Skeletal muscle satellite cell (primary cell): Measurements from ENCODE around the gene OST4.

Experiments used
- H3K27me3 ChIP-seq: 2 replicates; pipeline ENCODE4 v1.7.0; 2013; ENCODE audit warnings: low read length; ENCODE audit not compliant: control insufficient read depth, insufficient read depth
- H3K36me3 ChIP-seq: 2 replicates; pipeline ENCODE4 v1.7.0; 2013; ENCODE audit warnings: mild to moderate bottlenecking, control low read depth, low read length; ENCODE audit not compliant: insufficient read depth
- H3K4me1 ChIP-seq: 2 replicates; pipeline ENCODE4 v1.7.0; 2013; ENCODE audit warnings: low read length; ENCODE audit not compliant: control insufficient read depth, insufficient read depth
- H3K4me2 ChIP-seq: 2 replicates; pipeline ENCODE4 v1.7.0; 2013; ENCODE audit warnings: mild to moderate bottlenecking, low read length
- H3K4me3 ChIP-seq: 2 replicates; pipeline ENCODE4 v1.7.0; 2013; ENCODE audit warnings: low read length
- H3K9ac ChIP-seq: 2 replicates; pipeline ENCODE4 v1.7.0; 2013; ENCODE audit warnings: mild to moderate bottlenecking, low read depth, low read length, moderate library complexity
- H3K9me3 ChIP-seq: replicated peaks from 2 replicates; pipeline ENCODE4 v1.7.0; 2013; ENCODE audit warnings: mild to moderate bottlenecking, control low read depth, low read length

Gene OST4

DNA sequence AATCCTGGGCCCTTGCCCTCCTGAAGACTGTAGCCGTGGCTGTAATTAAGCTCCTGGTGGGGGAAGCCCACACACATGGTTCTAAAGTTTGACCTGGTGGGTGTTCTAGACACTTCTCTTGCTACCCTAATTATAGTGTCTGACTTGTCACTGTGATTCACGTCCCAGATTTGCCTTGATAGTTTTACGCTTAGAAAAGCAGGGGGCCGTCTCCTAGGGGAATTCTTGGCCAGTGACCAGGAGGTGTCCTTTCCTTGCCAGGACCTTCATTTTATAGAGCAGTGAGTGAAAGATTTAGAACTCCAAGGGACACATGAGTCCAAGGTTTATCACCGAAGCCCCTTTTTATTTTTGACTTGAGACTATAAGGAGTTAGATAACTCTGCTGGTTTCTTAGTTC lies 29.7 kb downstream of the OST4 start:
- Histone ChIP-seq H3K4me2 (no peak overlapping the region), H3K4me3 (no peak overlapping the region), H3K27me3 (no peaks in the 10 kb centered on the region), H3K4me1 (peaks cover 10% of the 10 kb centered on the region), H3K9ac (no peak overlapping the region), H3K36me3 (peaks cover 61% of the 10 kb centered on the region), H3K9me3 (no peaks in the 10 kb centered on the region)

DNA sequence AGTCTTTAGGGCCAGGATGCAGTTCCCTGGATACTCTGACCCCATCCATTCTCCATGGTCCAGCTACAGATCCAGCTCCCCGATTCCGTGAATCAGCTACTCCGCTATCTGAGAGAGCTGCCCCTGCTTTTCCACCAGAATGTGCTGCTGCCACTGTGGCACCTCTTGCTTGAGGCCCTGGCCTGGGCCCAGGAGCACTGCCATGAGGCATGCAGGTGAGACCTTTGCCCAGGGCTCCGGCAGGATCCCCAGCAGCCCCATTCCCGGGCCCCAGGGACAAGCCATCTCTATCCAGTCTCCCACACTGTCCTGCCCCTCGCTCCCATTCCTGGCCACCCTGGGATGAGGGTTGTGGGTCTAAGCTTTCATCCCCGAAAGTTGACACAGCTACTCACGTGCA lies 31.2 kb downstream of the OST4 start:
- Histone ChIP-seq H3K4me3 (no peak overlapping the region), H3K36me3 (peaks cover 76% of the 10 kb centered on the region), H3K9ac (no peak overlapping the region)

DNA sequence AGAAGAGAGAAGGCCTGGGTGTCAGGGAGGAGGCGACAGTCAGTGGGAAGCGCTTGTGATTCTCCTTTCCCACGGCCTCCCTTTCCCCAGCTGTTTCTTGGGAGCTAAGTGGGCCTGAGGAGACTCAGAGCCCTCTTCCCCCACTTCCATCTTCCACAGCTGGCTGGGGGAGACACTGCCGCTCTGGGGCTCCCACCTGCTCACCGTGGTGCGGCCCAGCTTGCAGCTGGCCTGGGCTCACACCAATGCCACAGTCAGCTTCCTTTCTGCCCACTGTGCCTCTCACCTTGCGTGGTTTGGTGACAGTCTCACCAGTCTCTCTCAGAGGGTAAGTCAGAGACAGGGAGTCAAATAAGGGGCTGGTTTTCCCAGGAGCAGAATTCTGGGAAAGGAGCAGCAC lies 31.6 kb downstream of the OST4 start:
- H3K4me3 ChIP-seq = no peak overlapping the region
- peaks cover 13% of the 10 kb centered on the region for H3K4me1 ChIP-seq
- H3K9ac ChIP-seq = no peak overlapping the region
- no peaks in the 10 kb centered on the region for H3K9me3 ChIP-seq
- no peaks in the 10 kb centered on the region for H3K27me3 ChIP-seq
- peaks cover 80% of the 10 kb centered on the region for H3K36me3 ChIP-seq
- no peak overlapping the region for H3K4me2 ChIP-seq

More for the DNA sequence above, 31.2 kb downstream of the OST4 start:
- Histone ChIP-seq H3K9me3 (no peaks in the 10 kb centered on the region), H3K27me3 (no peaks in the 10 kb centered on the region), H3K4me2 (no peak overlapping the region), H3K4me1 (peaks cover 10% of the 10 kb centered on the region)

DNA sequence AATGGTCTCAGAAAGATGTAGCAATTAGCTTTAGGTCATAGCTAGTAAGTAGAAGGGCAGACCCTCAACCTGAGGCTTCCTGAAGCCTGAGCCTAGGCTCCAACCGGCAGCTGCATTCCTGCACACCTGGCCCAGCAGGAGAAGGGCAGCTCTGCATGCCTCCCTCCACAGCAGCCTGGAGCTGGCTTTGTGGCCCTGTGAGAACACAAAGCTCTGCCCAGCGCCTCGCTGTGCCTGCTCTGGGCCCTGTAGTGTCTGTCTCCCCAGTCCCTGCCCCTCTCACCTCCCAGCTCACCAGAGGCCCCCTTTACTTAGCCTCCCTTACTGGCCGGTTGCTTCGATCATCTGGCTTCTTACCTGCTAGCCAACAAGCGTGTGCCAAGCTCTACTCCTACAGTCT lies 32.0 kb downstream of the OST4 start:
- no peak overlapping the region for H3K4me2 ChIP-seq
- no peak overlapping the region for H3K4me3 ChIP-seq
- peaks cover 82% of the 10 kb centered on the region for H3K36me3 ChIP-seq
- H3K9ac ChIP-seq = no peak overlapping the region
- H3K9me3 ChIP-seq = no peaks in the 10 kb centered on the region
- no peaks in the 10 kb centered on the region for H3K27me3 ChIP-seq
- H3K4me1 ChIP-seq = peaks cover 15% of the 10 kb centered on the region

DNA sequence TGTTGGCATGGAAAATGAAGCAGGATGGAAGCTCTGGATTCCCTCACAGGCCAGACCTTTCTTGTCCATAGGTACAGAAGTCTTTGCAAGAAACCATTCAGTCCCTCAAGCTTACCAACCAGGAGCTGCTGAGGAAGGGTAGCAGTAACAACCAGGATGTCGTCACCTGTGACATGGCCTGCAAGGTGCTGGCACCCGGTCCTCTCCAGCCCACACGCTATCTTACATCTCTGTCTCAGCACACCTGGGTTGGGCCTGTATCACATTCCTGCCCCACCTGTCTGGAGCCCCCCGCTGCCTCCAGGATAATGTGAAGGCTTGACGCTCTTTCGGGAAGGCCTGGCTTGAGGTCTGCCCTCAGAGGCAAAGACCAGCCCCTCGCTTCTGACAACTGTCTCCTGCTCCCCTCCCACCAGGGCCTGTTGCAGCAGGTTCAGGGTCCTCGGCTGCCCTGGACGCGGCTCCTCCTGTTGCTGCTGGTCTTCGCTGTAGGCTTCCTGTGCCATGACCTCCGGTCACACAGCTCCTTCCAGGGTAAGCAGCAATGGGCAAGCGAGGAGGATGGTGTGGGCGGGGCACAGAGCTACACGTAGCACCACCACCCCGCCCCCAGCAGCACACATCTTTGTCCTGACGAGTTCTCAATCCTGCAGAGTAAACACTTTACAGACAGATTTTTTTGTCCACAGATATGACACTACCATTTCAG lies 32.7 kb downstream of the OST4 start:
- Histone ChIP-seq H3K9me3 (no peaks in the 10 kb centered on the region), H3K4me1 (peaks cover 21% of the 10 kb centered on the region), H3K36me3 (peaks cover 88% of the 10 kb centered on the region), H3K27me3 (no peaks in the 10 kb centered on the region), H3K4me2 (no peak overlapping the region), H3K9ac (no peak overlapping the region), H3K4me3 (no peak overlapping the region)

DNA sequence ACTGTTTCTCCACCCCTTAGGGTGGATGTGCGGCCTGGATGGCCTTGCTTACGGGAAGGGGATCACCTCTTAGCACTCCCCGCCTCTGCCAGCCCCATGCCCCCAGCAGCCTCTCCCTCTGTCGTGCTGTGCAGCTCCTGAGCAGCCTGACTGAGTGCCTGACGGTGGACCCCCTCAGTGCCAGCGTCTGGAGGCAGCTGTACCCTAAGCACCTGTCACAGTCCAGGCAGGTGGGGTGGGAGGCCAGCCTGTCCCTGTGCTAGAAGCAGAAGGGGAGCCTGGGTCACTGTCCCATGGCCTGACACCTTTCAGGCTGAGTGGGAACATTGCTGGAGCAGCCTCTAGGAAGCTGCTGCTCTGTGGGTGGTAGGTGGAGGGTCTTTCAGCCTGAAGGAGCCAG lies 33.4 kb downstream of the OST4 start:
- no peak overlapping the region for H3K4me2 ChIP-seq
- peaks cover 88% of the 10 kb centered on the region for H3K36me3 ChIP-seq

DNA sequence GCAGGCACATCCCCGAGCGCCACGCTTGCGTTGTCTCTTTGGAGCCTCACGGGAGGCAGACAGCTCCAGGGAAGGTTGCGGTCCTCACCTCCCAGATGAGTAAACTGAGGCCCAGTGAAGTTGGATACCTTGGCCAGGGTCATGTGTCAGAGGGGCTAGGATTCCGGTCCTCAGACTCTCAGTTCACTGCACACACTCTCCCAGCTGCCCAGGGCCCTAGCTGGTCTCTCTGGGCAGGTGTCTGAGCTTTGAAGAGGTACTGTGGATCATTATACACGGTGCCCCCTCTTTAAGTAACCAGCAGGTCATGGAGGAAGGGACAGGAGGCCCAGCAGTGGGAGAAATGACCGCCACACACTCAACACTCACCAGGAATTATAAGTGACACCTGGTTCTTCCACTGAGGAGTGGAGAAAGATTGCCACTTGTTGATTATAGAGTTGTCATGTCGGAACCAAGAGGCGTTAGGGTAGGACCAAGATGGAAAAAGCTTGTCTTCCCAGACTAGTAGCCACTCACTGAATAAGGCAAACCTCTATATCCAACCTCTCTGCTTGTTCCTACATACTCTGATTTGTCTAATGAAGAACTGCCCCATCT lies 38.1 kb downstream of the OST4 start:
- peak overlapping the region; percentile 97 for H3K4me2 ChIP-seq
- H3K36me3 ChIP-seq = peaks cover 42% of the 10 kb centered on the region
- H3K4me1 ChIP-seq = peaks cover 12% of the 10 kb centered on the region
- no peaks in the 10 kb centered on the region for H3K9me3 ChIP-seq
- H3K27me3 ChIP-seq = no peaks in the 10 kb centered on the region
- peak overlapping the region; percentile 99 for H3K9ac ChIP-seq
- peak overlapping the region; percentile 99 for H3K4me3 ChIP-seq

More for the DNA sequence above, 33.4 kb downstream of the OST4 start:
- Histone ChIP-seq H3K4me1 (peaks cover 21% of the 10 kb centered on the region), H3K9me3 (no peaks in the 10 kb centered on the region), H3K27me3 (no peaks in the 10 kb centered on the region), H3K4me3 (no peak overlapping the region), H3K9ac (no peak overlapping the region)

DNA sequence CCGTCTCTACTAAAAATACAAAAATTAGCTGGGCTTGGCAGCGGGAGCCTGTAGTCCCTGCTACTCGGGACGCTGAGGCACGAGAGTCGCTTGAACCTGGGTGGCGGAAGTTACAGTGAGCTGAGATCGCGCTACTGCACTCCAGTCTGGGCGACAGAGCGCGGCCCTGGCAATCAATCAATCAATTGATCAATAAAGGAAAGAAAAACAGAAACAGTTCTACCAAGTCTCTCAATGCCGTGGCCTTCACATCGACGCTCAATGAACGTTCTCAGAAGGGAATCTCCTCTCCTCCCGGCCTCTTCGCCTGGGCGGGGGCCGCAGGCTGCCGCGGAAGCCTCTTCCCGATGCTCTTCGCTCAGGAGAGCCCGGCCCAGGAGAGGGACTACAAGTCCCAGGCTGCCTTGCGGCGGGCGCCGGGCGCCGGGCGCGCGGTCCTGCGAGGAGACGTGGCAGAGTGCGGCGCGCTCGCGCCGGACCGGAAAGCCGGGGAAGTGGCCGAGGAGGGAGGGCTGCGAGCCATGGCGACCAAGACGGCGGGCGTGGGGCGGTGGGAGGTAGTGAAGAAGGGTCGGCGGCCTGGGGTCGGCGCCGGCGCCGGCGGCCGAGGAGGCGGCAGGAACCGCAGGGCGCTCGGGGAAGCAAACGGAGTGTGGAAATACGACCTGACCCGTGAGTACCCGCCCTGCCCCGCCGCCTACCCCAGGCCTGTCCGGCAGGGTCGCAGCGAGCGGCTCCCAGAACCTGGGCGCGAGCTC lies 38.8 kb downstream of the OST4 start, which contains the start of gene TMEM214:
Gene TMEM214, plus strand, starts transcription at position 471 of the 758 bp plus-strand sequence. Its CDS starts 51 bp downstream, at position 522.
- Histone ChIP-seq H3K9me3 (no peaks in the 10 kb centered on the region), H3K4me1 (peaks cover 12% of the 10 kb centered on the region), H3K36me3 (peaks cover 41% of the 10 kb centered on the region), H3K27me3 (no peaks in the 10 kb centered on the region), H3K4me2 (peak within 1 kb of the TSS; percentile 97), H3K4me3 (peak within 1 kb of the TSS; percentile 99), H3K9ac (peak within 1 kb of the TSS; percentile 99)

DNA sequence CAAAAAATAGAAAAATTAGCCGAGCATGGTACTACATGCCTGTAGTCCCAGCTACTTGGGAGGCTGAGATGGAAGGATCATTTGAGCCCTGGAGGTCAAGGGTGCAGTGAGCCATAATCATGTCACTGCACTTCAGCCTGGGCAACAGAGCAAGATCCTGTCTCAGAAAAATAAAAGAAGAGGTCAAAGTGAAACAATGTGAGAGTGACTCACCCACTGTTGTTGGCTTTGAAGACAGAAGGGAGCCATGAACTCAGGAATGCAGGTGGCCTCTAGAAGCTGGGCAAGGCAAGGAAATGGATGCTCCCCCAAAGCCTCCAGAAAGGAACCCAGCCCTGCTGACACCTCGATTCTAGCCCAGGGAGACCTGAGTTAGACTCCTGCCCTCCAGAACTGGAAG lies 42.4 kb downstream of the OST4 start:
- peaks cover 10% of the 10 kb centered on the region for H3K36me3 ChIP-seq
- H3K27me3 ChIP-seq = no peaks in the 10 kb centered on the region
- no peak overlapping the region for H3K4me3 ChIP-seq
- H3K9ac ChIP-seq = no peak overlapping the region
- no peaks in the 10 kb centered on the region for H3K9me3 ChIP-seq
- H3K4me2 ChIP-seq = no peak overlapping the region
- H3K4me1 ChIP-seq = peaks cover 3% of the 10 kb centered on the region

DNA sequence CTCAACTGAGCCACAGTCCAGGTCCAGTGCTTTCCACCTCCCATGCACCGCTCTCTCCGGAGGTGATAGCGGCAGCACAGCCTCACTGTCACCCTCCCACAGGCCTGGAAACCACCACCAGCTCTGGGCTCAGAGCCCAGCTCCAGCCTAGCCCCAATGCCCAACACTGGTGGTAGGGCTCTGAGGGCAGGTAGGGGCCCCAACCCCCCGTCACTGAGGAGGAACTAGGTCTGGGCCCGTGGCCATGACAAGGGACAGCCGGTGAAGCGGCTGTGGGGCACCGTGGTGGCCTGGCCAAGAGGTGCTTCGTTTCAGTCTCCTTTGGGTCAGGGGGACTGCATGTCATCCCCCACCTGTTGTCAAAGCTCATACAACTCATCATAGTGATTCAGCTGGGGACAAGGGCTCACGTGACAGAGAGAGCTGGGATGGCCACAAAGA lies 44.2 kb downstream of the OST4 start:
- Histone ChIP-seq H3K4me2 (no peak overlapping the region), H3K9ac (no peak overlapping the region), H3K27me3 (no peaks in the 10 kb centered on the region), H3K4me1 (no peaks in the 10 kb centered on the region), H3K4me3 (no peak overlapping the region), H3K36me3 (peaks cover 18% of the 10 kb centered on the region), H3K9me3 (no peaks in the 10 kb centered on the region)
